Measurements from ENCODE around the gene BABAM1. TPM values are rescaled to one million over a fixed set of nuclear protein-coding genes. Genes with fewer than 3 reads are reported as not detected.

The BABAM1 gene
- total and polyA plus RNA-seq, 9 of the 15 experiments (the other 6 are each of a cell fraction or from before 2014, with no cell fraction given), result 14.7 to 160 (median 113) TPM

DNA sequence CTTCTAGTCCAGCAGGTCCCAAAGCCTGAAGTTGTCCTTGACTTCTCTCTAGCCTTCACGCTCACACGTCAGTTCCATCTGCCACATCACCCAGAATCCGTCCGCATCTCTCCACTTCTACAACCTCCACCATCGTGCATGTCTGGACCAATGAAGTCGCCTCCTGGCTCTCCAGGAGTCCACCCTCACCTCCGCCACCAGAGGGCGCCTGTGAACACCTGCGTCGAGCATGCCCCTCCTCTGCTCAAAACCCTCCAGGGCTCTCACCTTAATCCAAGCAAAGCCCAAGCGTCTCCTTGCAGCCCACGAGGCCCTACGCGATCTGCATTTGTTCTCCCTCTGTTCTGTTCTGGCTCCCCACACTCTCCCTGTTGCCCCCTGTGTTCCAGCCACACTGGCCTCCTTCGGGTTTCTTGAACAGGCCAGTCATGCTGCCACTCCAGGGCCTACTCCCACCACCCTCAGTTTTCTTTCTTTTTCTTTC is 6.4 kb upstream of the BABAM1 start (continued):
- TF ChIP-seq ZFX (CRISPR knock-in tag; IDR thresholded peaks at IDR 0.05) (peak; percentile 50; the same call in 1 of the 2 replicates), EP400 (IDR thresholded peaks at IDR 0.05) (peak; percentile 60; the same call in 1 of the 2 replicates), HLTF (IDR thresholded peaks at IDR 0.05) (0 out of 2 replicates have a peak, but pooled peaks have one; percentile 33), RBFOX2 (IDR thresholded peaks at IDR 0.05; ENCODE audit: low read depth, low read length) (peak; percentile 55), YY1 (IDR thresholded peaks at IDR 0.05; ENCODE audit: borderline replicate concordance in 1 of 3, control insufficient read depth in 1 of 3, extremely low read depth in 1 of 3, insufficient read depth in 3 of 3, insufficient read length in 1 of 3, insufficient replicate concordance in 2 of 3, low read depth in 1 of 3, low read length in 2 of 3) (peak in 1 of 3 experiments; percentile 57), NFE2L1 (tag; IDR thresholded peaks at IDR 0.05; ENCODE audit: borderline replicate concordance, low read depth) (no peak), HCFC1 (IDR thresholded peaks at IDR 0.05; ENCODE audit: low read depth, low read length) (peak; percentile 46; the same call in 1 of the 2 replicates), KLF16 (IDR thresholded peaks at IDR 0.05) (0 out of 2 replicates have a peak, but pooled peaks have one; percentile 70), RCOR1 (IDR thresholded peaks at IDR 0.05; ENCODE audit: borderline replicate concordance in 1 of 2, low read depth in 2 of 2, low read length in 2 of 2) (peak; percentile 34 to 92; a peak in 3 of 4 replicates), KDM1A (IDR thresholded peaks at IDR 0.05) (peak in 1 of 2 experiments; percentile 62; a peak in 2 of 4 replicates), TCF3 (CRISPR knock-in tag; IDR thresholded peaks at IDR 0.05) (0 out of 2 replicates have a peak, but pooled peaks have one; percentile 6), TBL1XR1 (IDR thresholded peaks at IDR 0.05; ENCODE audit: low read length in 2 of 2) (peak in 1 of 2 experiments; percentile 38; a peak in 1 of 4 replicates), CC2D1A (IDR thresholded peaks at IDR 0.05) (peak; percentile 6), TBP (optimal IDR thresholded peaks at IDR 0.05; ENCODE audit: low read depth, low read length) (peak; percentile 28)
- TF ChIP-seq, protein P1, sequence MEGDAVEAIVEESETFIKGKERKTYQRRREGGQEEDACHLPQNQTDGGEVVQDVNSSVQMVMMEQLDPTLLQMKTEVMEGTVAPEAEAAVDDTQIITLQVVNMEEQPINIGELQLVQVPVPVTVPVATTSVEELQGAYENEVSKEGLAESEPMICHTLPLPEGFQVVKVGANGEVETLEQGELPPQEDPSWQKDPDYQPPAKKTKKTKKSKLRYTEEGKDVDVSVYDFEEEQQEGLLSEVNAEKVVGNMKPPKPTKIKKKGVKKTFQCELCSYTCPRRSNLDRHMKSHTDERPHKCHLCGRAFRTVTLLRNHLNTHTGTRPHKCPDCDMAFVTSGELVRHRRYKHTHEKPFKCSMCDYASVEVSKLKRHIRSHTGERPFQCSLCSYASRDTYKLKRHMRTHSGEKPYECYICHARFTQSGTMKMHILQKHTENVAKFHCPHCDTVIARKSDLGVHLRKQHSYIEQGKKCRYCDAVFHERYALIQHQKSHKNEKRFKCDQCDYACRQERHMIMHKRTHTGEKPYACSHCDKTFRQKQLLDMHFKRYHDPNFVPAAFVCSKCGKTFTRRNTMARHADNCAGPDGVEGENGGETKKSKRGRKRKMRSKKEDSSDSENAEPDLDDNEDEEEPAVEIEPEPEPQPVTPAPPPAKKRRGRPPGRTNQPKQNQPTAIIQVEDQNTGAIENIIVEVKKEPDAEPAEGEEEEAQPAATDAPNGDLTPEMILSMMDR (IDR thresholded peaks at IDR 0.05 in 2 of 3, conservative IDR thresholded peaks at IDR 0.05 in 1 of 3; ENCODE audit: insufficient read depth in 2 of 3, low read depth in 1 of 3, low read length in 3 of 3), result peak; percentile 90 to 99 (median 94)
- TF ChIP-seq, protein P2, sequence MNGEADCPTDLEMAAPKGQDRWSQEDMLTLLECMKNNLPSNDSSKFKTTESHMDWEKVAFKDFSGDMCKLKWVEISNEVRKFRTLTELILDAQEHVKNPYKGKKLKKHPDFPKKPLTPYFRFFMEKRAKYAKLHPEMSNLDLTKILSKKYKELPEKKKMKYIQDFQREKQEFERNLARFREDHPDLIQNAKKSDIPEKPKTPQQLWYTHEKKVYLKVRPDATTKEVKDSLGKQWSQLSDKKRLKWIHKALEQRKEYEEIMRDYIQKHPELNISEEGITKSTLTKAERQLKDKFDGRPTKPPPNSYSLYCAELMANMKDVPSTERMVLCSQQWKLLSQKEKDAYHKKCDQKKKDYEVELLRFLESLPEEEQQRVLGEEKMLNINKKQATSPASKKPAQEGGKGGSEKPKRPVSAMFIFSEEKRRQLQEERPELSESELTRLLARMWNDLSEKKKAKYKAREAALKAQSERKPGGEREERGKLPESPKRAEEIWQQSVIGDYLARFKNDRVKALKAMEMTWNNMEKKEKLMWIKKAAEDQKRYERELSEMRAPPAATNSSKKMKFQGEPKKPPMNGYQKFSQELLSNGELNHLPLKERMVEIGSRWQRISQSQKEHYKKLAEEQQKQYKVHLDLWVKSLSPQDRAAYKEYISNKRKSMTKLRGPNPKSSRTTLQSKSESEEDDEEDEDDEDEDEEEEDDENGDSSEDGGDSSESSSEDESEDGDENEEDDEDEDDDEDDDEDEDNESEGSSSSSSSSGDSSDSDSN (IDR thresholded peaks at IDR 0.05; ENCODE audit: borderline replicate concordance in 1 of 2, low read depth in 2 of 2, low read length in 2 of 2), result no peak
- TF ChIP-seq, protein P3, sequence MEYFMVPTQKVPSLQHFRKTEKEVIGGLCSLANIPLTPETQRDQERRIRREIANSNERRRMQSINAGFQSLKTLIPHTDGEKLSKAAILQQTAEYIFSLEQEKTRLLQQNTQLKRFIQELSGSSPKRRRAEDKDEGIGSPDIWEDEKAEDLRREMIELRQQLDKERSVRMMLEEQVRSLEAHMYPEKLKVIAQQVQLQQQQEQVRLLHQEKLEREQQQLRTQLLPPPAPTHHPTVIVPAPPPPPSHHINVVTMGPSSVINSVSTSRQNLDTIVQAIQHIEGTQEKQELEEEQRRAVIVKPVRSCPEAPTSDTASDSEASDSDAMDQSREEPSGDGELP (CRISPR knock-in tag; IDR thresholded peaks at IDR 0.05; ENCODE audit: borderline replicate concordance), result peak; percentile 84; the same call in 1 of the 2 replicates
- TF ChIP-seq, protein P4, sequence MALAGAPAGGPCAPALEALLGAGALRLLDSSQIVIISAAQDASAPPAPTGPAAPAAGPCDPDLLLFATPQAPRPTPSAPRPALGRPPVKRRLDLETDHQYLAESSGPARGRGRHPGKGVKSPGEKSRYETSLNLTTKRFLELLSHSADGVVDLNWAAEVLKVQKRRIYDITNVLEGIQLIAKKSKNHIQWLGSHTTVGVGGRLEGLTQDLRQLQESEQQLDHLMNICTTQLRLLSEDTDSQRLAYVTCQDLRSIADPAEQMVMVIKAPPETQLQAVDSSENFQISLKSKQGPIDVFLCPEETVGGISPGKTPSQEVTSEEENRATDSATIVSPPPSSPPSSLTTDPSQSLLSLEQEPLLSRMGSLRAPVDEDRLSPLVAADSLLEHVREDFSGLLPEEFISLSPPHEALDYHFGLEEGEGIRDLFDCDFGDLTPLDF (CRISPR knock-in tag; IDR thresholded peaks at IDR 0.05), result no peak

Measured in K562 (cell line).